ENCODE measurements around the gene TRAPPC4. TPM values are rescaled to one million over a fixed set of nuclear protein-coding genes. Genes with fewer than 3 reads are reported as not detected.

TRAPPC4 gene
- total and polyA plus RNA-seq, 4 donors = 21.1 to 35.7 (median 32.4) TPM

- Histone ChIP-seq H3K4me3 (ENCODE audit: low read depth in 1 of 3, low read length in 3 of 3) (no peak overlapping the region), H3K27ac (ENCODE audit: low read depth in 1 of 2, low read length in 2 of 2) (no peak overlapping the region), H3K4me1 (ENCODE audit: control insufficient read depth in 4 of 4, insufficient read depth in 4 of 4, low read length in 3 of 4) (peaks cover 0 to 2% (median 0%) of the 10 kb centered on the region in 4 donors), H3K36me3 (ENCODE audit: control insufficient read depth in 4 of 4, insufficient read depth in 3 of 4, low read depth in 1 of 4, low read length in 3 of 4) (peaks cover 3 to 21% (median 16%) of the 10 kb centered on the region in 4 donors), H3K9ac (ENCODE audit: low read depth in 1 of 2, low read length in 2 of 2) (no peak overlapping the region), H3K27me3 (ENCODE audit: control insufficient read depth in 4 of 4, insufficient read depth in 4 of 4, low read length in 3 of 4) (no peaks in the 10 kb centered on the region), H3K9me3 (ENCODE audit: control insufficient read depth in 4 of 4, low read length in 3 of 4) (no peaks in the 10 kb centered on the region)
- DNase-seq (ENCODE audit: low spot score) = no peak
- TF ChIP-seq CTCF (IDR thresholded peaks at IDR 0.05; ENCODE audit: low read depth, low read length, missing input control) (no peak), MAX (IDR thresholded peaks at IDR 0.05) (no peak), ZBTB33 (IDR thresholded peaks at IDR 0.05) (no peak), HNF4G (IDR thresholded peaks at IDR 0.05) (no peak), RXRA (IDR thresholded peaks at IDR 0.05) (no peak)
- WGBS = 95% methylated on average over 4 of the region's 4 CpGs
Observed at GRCh38 chr11:119006656-119007055, 11.9 kb upstream of the TRAPPC4 start.

GRCh38 chr11:119011476-119012053, 7.0 kb upstream of the TRAPPC4 start:
- Histone ChIP-seq H3K27me3 (ENCODE audit: control insufficient read depth in 4 of 4, insufficient read depth in 4 of 4, low read length in 3 of 4) (no peaks in the 10 kb centered on the region), H3K27ac (ENCODE audit: low read depth in 1 of 2, low read length in 2 of 2) (no peak overlapping the region), H3K4me3 (ENCODE audit: low read depth in 1 of 3, low read length in 3 of 3) (no peak overlapping the region), H3K9me3 (ENCODE audit: control insufficient read depth in 4 of 4, low read length in 3 of 4) (no peaks in the 10 kb centered on the region), H3K9ac (ENCODE audit: low read depth in 1 of 2, low read length in 2 of 2) (no peak overlapping the region), H3K36me3 (ENCODE audit: control insufficient read depth in 4 of 4, insufficient read depth in 3 of 4, low read depth in 1 of 4, low read length in 3 of 4) (peaks cover 7 to 48% (median 35%) of the 10 kb centered on the region in 4 donors), H3K4me1 (ENCODE audit: control insufficient read depth in 4 of 4, insufficient read depth in 4 of 4, low read length in 3 of 4) (peaks cover 2 to 12% (median 7%) of the 10 kb centered on the region in 4 donors)
- peak in 1 of 2 donors; percentile 17 for TF ChIP-seq HNF4A (conservative IDR thresholded peaks at IDR 0.05)
- no peak for TF ChIP-seq ATF3 (IDR thresholded peaks at IDR 0.05)
- no peak for TF ChIP-seq NR2F2 (IDR thresholded peaks at IDR 0.05)
- TF ChIP-seq ZBTB33 (IDR thresholded peaks at IDR 0.05) = no peak
- TF ChIP-seq FOXA2 (IDR thresholded peaks at IDR 0.05) = no peak
- no peak for TF ChIP-seq MAX (IDR thresholded peaks at IDR 0.05)
- TF ChIP-seq RXRA (IDR thresholded peaks at IDR 0.05) = peak in 1 of 2 donors; percentile 26
- peak in 1 of 2 donors; percentile 29 for TF ChIP-seq RAD21 (IDR thresholded peaks at IDR 0.05)
- TF ChIP-seq FOXA1 (IDR thresholded peaks at IDR 0.05) = no peak
- TF ChIP-seq CTCF (IDR thresholded peaks at IDR 0.05; ENCODE audit: low read depth, low read length, missing input control) = no peak
- no peak for TF ChIP-seq SP1 (IDR thresholded peaks at IDR 0.05)
- WGBS = 63% methylated on average over 6 of the region's 6 CpGs
- DNase-seq (ENCODE audit: low spot score) = no peak
